ENCODE measurements around the gene HBP1. TPM values are rescaled to one million over a fixed set of nuclear protein-coding genes. Genes with fewer than 3 reads are reported as not detected.
"Not testable (repeated sequence)": the region's sequence is repeated elsewhere in the genome, so short reads cannot be mapped to it uniquely, and the experiment has no call there.

The HBP1 gene
- total RNA-seq, 1 donor from 2014 or later = 121 TPM

- Histone ChIP-seq H3K4me2 (no peak overlapping the region), H3K9me3 (ENCODE audit: low read depth) (no peaks in the 10 kb centered on the region), H3K27me3 (no peaks in the 10 kb centered on the region), H3K27ac (no peak overlapping the region), H2AFZ (replicated peaks) (no peak overlapping the region), H3K79me2 (ENCODE audit: low read depth) (no peaks in the 10 kb centered on the region), H3K4me1 (no peaks in the 10 kb centered on the region), H3K9ac (no peak overlapping the region), H3K36me3 (no peaks in the 10 kb centered on the region), H3K4me3 (no peak overlapping the region), H4K20me1 (ENCODE audit: low read depth) (no peaks in the 10 kb centered on the region), H3F3A (ENCODE audit: low read depth) (no peaks in the 10 kb centered on the region)
- no peak for TF ChIP-seq EZH2phosphoT487 (IDR thresholded peaks at IDR 0.05)
- TF ChIP-seq EZH2 (IDR thresholded peaks at IDR 0.05) = no peak
- TF ChIP-seq CTCF (IDR thresholded peaks at IDR 0.05) = no peak
- peaks cover 2% of the 10 kb centered on the region for H3K27me3 Mint-ChIP-seq (ENCODE audit: insufficient read depth, low read depth)
- peaks cover 2% of the 10 kb centered on the region for H3K36me3 Mint-ChIP-seq
- no peaks in the 10 kb centered on the region for H3K4me1 Mint-ChIP-seq
- H3K27ac Mint-ChIP-seq = no peak overlapping the region
- no peak overlapping the region for H3K4me3 Mint-ChIP-seq
- DNase-seq (ENCODE audit: low spot score) = no peak
- no peaks in the 10 kb centered on the region for H3K9me3 Mint-ChIP-seq
Measured at GRCh38 chr7:107237451-107237850, 68.6 kb downstream of the HBP1 start.

- no peak for TF ChIP-seq EZH2phosphoT487 (IDR thresholded peaks at IDR 0.05)
- TF ChIP-seq CTCF (IDR thresholded peaks at IDR 0.05) = no peak
- no peak for TF ChIP-seq EZH2 (IDR thresholded peaks at IDR 0.05)
- DNase-seq (ENCODE audit: low spot score) = no peak
- no peaks in the 10 kb centered on the region for H3K79me2 ChIP-seq (ENCODE audit: low read depth)
- no peak overlapping the region for H3K27ac ChIP-seq
- no peaks in the 10 kb centered on the region for H3K4me1 Mint-ChIP-seq
- H3K9ac ChIP-seq = no peak overlapping the region
- peaks cover 7% of the 10 kb centered on the region for H3K36me3 ChIP-seq
- H3K27me3 Mint-ChIP-seq (ENCODE audit: insufficient read depth, low read depth) = peaks cover 2% of the 10 kb centered on the region
- no peaks in the 10 kb centered on the region for H3K9me3 ChIP-seq (ENCODE audit: low read depth)
- peaks cover 34% of the 10 kb centered on the region for H3K36me3 Mint-ChIP-seq
- H4K20me1 ChIP-seq (ENCODE audit: low read depth) = no peaks in the 10 kb centered on the region
- no peaks in the 10 kb centered on the region for H3K27me3 ChIP-seq
- H3K27ac Mint-ChIP-seq = no peak overlapping the region
- no peaks in the 10 kb centered on the region for H3F3A ChIP-seq (ENCODE audit: low read depth)
- no peak overlapping the region for H3K4me3 ChIP-seq
- H3K4me1 ChIP-seq = no peaks in the 10 kb centered on the region
- no peak overlapping the region for H2AFZ ChIP-seq (replicated peaks)
- no peak overlapping the region for H3K4me3 Mint-ChIP-seq
- H3K4me2 ChIP-seq = no peak overlapping the region
- H3K9me3 Mint-ChIP-seq = peaks cover 30% of the 10 kb centered on the region
Measured at GRCh38 chr7:107242267-107242666, 73.5 kb downstream of the HBP1 start.

- Histone ChIP-seq H3K4me2 (no peak overlapping the region), H3F3A (ENCODE audit: low read depth) (no peaks in the 10 kb centered on the region), H4K20me1 (ENCODE audit: low read depth) (no peaks in the 10 kb centered on the region), H3K36me3 (peaks cover 7% of the 10 kb centered on the region), H2AFZ (replicated peaks) (no peak overlapping the region), H3K27ac (no peak overlapping the region), H3K4me3 (no peak overlapping the region), H3K9ac (no peak overlapping the region), H3K4me1 (peaks cover 17% of the 10 kb centered on the region), H3K27me3 (no peaks in the 10 kb centered on the region), H3K9me3 (ENCODE audit: low read depth) (no peaks in the 10 kb centered on the region), H3K79me2 (ENCODE audit: low read depth) (no peaks in the 10 kb centered on the region)
- DNase-seq (ENCODE audit: low spot score) = no peak
- TF ChIP-seq EZH2 (IDR thresholded peaks at IDR 0.05) = no peak
- no peak for TF ChIP-seq EZH2phosphoT487 (IDR thresholded peaks at IDR 0.05)
- TF ChIP-seq CTCF (IDR thresholded peaks at IDR 0.05) = no peak
- Mint-ChIP-seq H3K27me3 (ENCODE audit: insufficient read depth, low read depth) (peaks cover 2% of the 10 kb centered on the region), H3K9me3 (peaks cover 30% of the 10 kb centered on the region), H3K36me3 (peaks cover 40% of the 10 kb centered on the region), H3K4me3 (no peak overlapping the region), H3K27ac (no peak overlapping the region), H3K4me1 (peaks cover 10% of the 10 kb centered on the region)
Measured at GRCh38 chr7:107244613-107245012, 75.8 kb downstream of the HBP1 start.

- not testable (repeated sequence) for H2AFZ ChIP-seq (replicated peaks); H3K27me3 Mint-ChIP-seq (ENCODE audit: insufficient read depth, low read depth); H3K79me2 ChIP-seq (ENCODE audit: low read depth); H3K36me3 ChIP-seq; H3K4me1 Mint-ChIP-seq; H3K4me3 ChIP-seq; H3K27me3 ChIP-seq; H3F3A ChIP-seq (ENCODE audit: low read depth); H3K4me3 Mint-ChIP-seq; H3K27ac Mint-ChIP-seq; H3K4me2 ChIP-seq; H3K27ac ChIP-seq; H3K9me3 ChIP-seq (ENCODE audit: low read depth); H3K9ac ChIP-seq; H4K20me1 ChIP-seq (ENCODE audit: low read depth); DNase-seq (ENCODE audit: low spot score)
- H3K9me3 Mint-ChIP-seq = peaks cover 30% of the 10 kb centered on the region
- H3K4me1 ChIP-seq = peaks cover 17% of the 10 kb centered on the region
- peaks cover 40% of the 10 kb centered on the region for H3K36me3 Mint-ChIP-seq
Measured at GRCh38 chr7:107246836-107247235, 78.0 kb downstream of the HBP1 start.
